ENCODE data around the gene M6PR.
A peak's percentile ranks its signal among the peaks of the same experiment; 100 is the strongest.

The M6PR gene

GRCh38 chr12:8949342-8950220, at the start of gene M6PR:
Gene M6PR, minus strand, starts transcription at chr12:8949645. Its CDS starts 3,241 bp downstream, at chr12:8946404.
- DNase-seq = peak; percentile 91

GRCh38 chr12:8996682-8997405, 47.4 kb upstream of the M6PR start:
- DNase-seq = no peak

DNA sequence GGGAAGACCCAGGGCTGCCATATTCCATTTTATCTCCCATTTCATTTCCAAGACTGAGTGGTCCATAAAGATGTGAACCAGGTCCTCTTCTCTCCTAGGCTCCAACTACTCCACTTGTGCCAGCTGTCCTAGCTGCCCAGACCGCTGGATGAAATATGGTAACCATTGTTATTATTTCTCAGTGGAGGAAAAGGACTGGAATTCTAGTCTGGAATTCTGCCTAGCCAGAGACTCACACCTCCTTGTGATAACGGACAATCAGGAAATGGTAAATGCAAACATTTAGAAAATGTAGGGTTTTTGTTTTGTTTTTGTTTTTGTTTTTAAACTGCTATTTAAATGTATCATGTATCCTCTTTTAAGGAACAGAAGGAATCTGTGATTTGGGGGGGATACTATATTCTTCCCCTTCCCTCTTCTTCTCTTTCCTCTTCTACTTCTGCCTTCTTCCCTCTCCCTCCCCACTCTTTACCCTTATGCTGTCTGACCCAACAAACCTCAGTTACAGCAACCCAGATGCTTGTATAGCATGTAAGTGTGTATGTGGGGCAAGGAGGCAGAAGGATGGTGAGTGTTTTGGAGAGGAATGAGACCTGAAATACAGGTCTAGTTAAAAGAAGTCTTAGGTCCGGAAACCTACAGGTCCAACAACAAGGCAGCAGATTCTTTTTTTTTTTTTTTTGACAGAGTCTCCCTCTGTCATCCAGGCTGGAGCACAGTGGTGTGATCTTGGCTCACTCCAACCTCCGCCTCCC, 45.8 kb upstream of the M6PR start:
- no peak for DNase-seq

DNA sequence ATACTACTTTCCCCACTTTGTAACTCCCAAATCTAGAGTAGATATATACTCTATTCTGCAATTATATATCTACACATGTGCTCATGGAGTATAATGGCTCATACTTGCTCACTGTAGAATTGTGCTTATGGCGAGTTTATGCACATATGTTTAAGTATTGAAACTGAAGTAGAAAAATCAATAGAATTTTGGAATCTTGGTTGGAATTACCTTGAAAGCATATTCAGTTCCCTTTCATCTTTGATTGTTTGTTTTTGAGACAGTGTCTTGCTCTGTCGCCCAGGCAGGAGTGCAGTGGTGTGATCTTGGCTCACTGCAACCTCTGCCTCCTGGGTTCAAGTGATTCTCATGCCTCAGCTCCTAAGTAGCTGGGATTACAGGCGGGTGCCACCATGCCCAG, 44.4 kb upstream of the M6PR start:
- DNase-seq = no peak

DNA sequence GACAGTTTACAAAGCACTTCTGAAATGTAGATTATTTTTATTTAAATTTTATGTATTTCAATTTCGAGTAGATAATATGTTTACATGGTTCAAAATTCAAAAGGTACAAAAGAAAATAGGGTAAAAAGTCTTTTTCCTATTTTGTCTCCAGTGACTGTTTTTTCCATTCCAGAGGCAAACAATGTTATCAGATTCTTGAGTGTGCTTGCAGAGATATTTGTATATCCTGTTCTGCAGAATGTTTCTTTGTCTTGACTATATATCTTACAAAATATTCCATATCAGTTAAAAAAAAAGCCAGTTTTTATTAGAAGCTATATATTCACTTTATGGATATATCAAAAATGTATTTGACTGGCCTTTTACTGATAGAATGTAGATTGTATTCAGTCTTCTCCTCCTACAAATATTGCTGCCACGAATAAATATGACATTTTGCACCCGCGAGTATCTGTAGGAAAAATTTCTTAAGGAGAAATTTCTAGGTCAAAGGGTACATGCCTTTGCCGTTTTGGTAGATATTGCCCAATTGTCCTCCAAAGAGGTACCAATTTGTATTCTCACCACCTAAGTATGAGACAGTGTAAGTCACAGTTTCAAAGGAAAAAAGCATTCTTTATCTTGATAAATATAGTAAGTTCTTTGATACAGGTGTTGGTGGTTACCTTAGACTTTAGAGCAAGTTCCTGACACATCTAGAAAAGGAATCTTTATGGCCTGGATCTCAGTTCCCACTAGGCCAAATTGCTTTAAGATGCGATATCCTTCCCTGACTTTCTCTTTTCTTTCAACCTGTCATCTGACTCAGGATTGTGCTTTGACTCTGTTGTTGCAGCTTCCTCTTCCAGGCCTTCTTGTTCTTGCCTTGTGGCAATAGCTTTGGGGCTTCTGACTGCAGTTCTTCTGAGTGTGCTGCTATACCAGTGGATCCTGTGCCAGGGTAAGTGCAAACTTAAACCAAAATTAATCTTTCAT, 42.2 kb upstream of the M6PR start:
- no peak for DNase-seq

GRCh38 chr12:8989413-8989812, 40.0 kb upstream of the M6PR start, which contains the start of gene KLRG1:
Gene KLRG1, plus strand, starts transcription at chr12:8989546. Its CDS starts 90 bp downstream, at chr12:8989636.
- DNase-seq = no peak

DNA sequence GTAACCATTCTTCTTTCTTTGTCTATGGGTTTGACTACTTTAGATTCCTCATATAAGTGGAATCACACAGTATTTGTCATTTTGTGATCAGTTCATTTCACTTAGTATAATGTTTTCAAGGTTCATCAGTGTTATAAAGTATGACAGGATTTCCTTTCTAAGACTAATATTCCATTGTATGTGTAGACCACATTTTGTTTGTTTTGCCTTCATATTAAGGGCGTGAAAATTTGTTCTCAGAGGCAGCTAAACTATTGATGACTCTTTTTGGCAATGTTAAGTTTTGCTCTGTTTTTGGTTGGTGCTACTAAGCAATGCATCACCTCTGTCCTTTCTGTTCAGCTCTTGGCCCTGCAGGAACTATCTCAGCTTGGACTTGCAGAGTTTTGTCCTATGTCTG, 38.2 kb upstream of the M6PR start:
- no peak for DNase-seq

DNA sequence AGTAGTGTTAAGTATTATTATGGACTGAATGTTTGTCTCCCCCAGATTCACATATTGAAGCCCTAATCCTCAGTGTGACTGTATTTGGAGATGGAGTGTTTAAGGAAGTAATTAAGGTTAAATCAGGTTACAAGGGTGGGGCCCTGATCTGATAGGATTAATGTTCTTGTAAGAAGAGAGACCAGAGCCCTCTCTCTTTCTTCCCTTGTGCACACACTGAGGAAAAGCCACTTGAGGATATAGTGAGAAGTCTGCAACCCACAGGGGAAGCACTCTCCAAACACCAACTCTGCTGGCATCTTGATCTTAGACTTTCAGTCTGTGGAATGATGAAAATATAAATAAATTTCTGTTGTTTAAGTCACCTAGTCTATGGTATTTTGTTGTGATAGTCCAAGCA, 37.7 kb upstream of the M6PR start:
- no peak for DNase-seq

- DNase-seq = no peak
Measured at GRCh38 chr12:8985213-8985754, 35.8 kb upstream of the M6PR start.

GRCh38 chr12:8980137-8980536, 30.7 kb upstream of the M6PR start:
- no peak for DNase-seq

GRCh38 chr12:8970432-8970831, 21.0 kb upstream of the M6PR start:
- no peak for DNase-seq

- DNase-seq = no peak
Measured at GRCh38 chr12:8969861-8970411, 20.5 kb upstream of the M6PR start.

- DNase-seq = no peak
Measured at GRCh38 chr12:8968761-8969160, 19.3 kb upstream of the M6PR start.

- DNase-seq = no peak
Measured at GRCh38 chr12:8960176-8960575, 10.7 kb upstream of the M6PR start.

- DNase-seq = no peak
Measured at GRCh38 chr12:8958066-8958465, 8.6 kb upstream of the M6PR start.

DNA sequence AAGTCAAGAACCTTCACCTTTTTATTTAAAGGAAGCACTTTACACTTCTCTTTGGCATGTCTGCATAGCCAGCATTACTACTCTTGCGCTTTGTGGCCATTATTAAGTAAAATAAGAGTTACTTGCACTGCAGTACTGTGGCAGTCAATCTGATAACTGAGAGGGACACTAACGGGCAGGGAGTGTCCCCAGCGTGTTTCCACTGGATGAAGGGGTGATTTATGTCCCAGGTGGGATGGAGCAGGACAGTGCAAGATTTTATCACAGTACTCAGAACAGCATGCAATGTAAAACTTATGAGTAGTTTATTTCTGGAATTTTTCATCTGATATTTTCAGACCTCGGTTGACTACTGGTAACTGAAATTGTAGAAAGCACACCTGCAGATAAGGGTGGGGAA, 8.1 kb upstream of the M6PR start:
- no peak for DNase-seq

GRCh38 chr12:8956772-8957171, 7.3 kb upstream of the M6PR start:
- DNase-seq = no peak

- no peak for DNase-seq
Measured at GRCh38 chr12:8956073-8956472, 6.6 kb upstream of the M6PR start.

DNA sequence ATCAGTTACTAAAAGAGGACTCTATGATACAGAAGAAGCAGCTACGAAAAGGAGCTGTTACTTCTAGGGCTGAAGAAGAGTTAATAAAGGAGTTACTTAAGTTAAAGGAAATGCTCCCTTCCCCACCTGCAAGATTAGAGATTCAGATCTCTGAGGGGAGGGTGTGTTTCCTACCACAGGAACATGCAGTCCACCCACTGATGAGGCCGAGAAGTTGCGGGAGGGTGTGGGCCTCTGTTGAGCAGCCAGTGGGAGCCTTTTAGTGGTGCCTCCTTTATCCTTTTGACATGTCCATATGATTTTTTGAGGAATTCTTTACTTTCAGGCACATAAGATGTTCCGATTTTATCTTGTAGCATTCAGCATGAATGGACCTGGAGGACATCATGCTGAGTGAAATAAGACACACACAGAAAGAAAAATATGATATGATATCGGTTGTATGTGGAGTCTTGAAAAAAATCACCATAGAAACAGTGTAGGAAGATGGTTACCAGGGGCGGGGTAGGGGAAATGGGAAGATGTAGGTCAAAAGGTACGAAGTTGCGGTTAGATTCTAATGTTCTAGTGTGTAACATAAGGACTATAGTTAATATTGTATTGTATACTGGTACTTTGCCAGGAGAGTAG, 4.4 kb upstream of the M6PR start:
- DNase-seq = peak; percentile 59

- DNase-seq = no peak
Measured at GRCh38 chr12:8951744-8952143, 2.3 kb upstream of the M6PR start.
